ENCODE data around the gene KRT8.

DNA sequence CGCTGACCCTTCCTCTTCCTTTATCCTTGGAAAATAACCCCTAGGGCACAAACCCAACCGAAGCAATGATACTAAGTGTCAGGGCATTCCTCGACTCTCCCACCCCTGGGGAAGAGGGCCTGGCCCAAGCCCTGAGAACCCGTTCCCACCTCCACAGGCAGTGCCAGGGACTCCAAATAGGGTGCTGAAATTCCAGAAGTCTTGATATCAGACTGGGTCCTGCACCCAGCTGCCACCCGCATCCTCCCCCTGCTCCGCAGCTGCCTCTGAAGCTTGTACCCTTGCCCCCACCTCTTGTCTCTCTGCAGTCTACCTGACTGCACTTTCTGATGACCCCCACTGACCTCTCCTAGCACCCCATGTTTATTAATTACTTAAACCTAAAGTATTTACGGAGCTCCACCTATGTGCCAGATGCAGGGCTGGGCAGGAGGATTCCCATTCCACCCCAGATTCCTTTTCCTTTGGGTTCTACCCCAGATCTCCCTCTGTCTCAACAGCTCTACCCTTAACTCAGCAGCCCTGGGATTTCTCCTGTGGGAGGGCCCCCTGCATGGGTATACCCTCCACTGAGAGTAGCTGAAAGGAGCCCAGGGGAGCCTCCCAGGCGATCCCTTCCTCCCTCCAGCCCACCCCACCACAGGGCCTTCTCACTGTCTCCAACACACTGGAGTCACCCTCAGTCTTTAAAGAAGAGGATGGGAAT lies 40.0 kb upstream of the KRT8 start:
- no peak for TF ChIP-seq EP300 (IDR thresholded peaks at IDR 0.05; ENCODE audit: borderline replicate concordance)
- TF ChIP-seq, protein P1, sequence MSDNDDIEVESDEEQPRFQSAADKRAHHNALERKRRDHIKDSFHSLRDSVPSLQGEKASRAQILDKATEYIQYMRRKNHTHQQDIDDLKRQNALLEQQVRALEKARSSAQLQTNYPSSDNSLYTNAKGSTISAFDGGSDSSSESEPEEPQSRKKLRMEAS (IDR thresholded peaks at IDR 0.05), result no peak
- no peak for TF ChIP-seq YY1 (IDR thresholded peaks at IDR 0.05; ENCODE audit: low read depth)
- TF ChIP-seq, protein P2, sequence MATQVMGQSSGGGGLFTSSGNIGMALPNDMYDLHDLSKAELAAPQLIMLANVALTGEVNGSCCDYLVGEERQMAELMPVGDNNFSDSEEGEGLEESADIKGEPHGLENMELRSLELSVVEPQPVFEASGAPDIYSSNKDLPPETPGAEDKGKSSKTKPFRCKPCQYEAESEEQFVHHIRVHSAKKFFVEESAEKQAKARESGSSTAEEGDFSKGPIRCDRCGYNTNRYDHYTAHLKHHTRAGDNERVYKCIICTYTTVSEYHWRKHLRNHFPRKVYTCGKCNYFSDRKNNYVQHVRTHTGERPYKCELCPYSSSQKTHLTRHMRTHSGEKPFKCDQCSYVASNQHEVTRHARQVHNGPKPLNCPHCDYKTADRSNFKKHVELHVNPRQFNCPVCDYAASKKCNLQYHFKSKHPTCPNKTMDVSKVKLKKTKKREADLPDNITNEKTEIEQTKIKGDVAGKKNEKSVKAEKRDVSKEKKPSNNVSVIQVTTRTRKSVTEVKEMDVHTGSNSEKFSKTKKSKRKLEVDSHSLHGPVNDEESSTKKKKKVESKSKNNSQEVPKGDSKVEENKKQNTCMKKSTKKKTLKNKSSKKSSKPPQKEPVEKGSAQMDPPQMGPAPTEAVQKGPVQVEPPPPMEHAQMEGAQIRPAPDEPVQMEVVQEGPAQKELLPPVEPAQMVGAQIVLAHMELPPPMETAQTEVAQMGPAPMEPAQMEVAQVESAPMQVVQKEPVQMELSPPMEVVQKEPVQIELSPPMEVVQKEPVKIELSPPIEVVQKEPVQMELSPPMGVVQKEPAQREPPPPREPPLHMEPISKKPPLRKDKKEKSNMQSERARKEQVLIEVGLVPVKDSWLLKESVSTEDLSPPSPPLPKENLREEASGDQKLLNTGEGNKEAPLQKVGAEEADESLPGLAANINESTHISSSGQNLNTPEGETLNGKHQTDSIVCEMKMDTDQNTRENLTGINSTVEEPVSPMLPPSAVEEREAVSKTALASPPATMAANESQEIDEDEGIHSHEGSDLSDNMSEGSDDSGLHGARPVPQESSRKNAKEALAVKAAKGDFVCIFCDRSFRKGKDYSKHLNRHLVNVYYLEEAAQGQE (IDR thresholded peaks at IDR 0.05; ENCODE audit: low read depth), result no peak
- TF ChIP-seq CEBPB (IDR thresholded peaks at IDR 0.05), result no peak
